Measurements from ENCODE around the gene HES4.

HES4 gene

GRCh38 chr1:960363-961131, 39.4 kb downstream of the HES4 start, which contains the start of gene KLHL17:
Gene KLHL17, plus strand, starts transcription at chr1:960584. Its CDS starts 110 bp downstream, at chr1:960694.
- no CpG with 5 or more reads among the region's 109 CpGs for WGBS, 2 donors (ENCODE audit: extremely low coverage in 2 of 2, insufficient read length in 2 of 2, insufficient replicate concordance in 1 of 2)
- Histone ChIP-seq H2AK5ac (ENCODE audit: low read depth, low read length) (peak within 1 kb of the TSS; percentile 88), H2BK5ac (ENCODE audit: low read length) (peak within 1 kb of the TSS; percentile 66), H3K14ac (ENCODE audit: low read length) (peak within 1 kb of the TSS; percentile 56), H2AFZ (ENCODE audit: low read length) (peak within 1 kb of the TSS; percentile 90), H3K27ac (replicated peaks; ENCODE audit: low read length) (no peak within 1 kb of the TSS), H3K36me3 (replicated peaks in 1 of 2; ENCODE audit: control insufficient read depth in 2 of 2, insufficient read depth in 2 of 2, low read length in 2 of 2) (peaks cover 22 to 48% of the 10 kb centered on the region in 2 donors), H4K91ac (ENCODE audit: low read depth, low read length, poor library complexity) (no peak within 1 kb of the TSS), H2BK15ac (ENCODE audit: low read length) (peak within 1 kb of the TSS; percentile 91), H3K4me2 (ENCODE audit: insufficient read depth, low read length, poor library complexity, severe bottlenecking) (peak within 1 kb of the TSS; percentile 93), H3K9ac (ENCODE audit: low read depth, low read length, poor library complexity) (peak within 1 kb of the TSS; percentile 77), H3K4me1 (ENCODE audit: control insufficient read depth in 2 of 2, insufficient read depth in 1 of 2, low read depth in 1 of 2, low read length in 2 of 2) (peaks cover 0 to 5% of the 10 kb centered on the region in 2 donors), H4K8ac (ENCODE audit: low read depth, low read length) (no peak within 1 kb of the TSS), H3K23ac (ENCODE audit: low read depth, low read length, poor library complexity) (peak within 1 kb of the TSS; percentile 89), H2BK120ac (ENCODE audit: low read depth, low read length) (peak within 1 kb of the TSS; percentile 81), H3K4me3 (ENCODE audit: low read length in 2 of 2) (peak within 1 kb of the TSS; percentile 64 to 94), H3K4ac (ENCODE audit: low read length) (no peak within 1 kb of the TSS), H3K9me3 (replicated peaks in 1 of 2; ENCODE audit: control insufficient read depth in 2 of 2, insufficient read depth in 1 of 2, low read depth in 1 of 2, low read length in 2 of 2) (no peaks in the 10 kb centered on the region), H3K79me1 (ENCODE audit: low read depth, low read length) (peaks cover 11% of the 10 kb centered on the region), H3K27me3 (ENCODE audit: control insufficient read depth in 3 of 3, insufficient read depth in 3 of 3, low read depth in 1 of 3, low read length in 3 of 3) (peaks cover under 1 to 22% (median 4%) of the 10 kb centered on the region in 3 experiments), H2BK12ac (ENCODE audit: low read length) (no peak within 1 kb of the TSS), H3K18ac (ENCODE audit: low read length) (peak within 1 kb of the TSS; percentile 92)
- no peak for DNase-seq (ENCODE audit: low spot score)

GRCh38 chr1:959731-960362, 40.0 kb downstream of the HES4 start:
- peak overlapping the region; percentile 85 for H3K23ac ChIP-seq (ENCODE audit: low read depth, low read length, poor library complexity)
- H3K18ac ChIP-seq (ENCODE audit: low read length), result peak overlapping the region; percentile 76
- H3K4me3 ChIP-seq (ENCODE audit: low read length in 2 of 2), result peak overlapping the region; percentile 64 to 94
- no peak overlapping the region for H4K91ac ChIP-seq (ENCODE audit: low read depth, low read length, poor library complexity)
- H2BK15ac ChIP-seq (ENCODE audit: low read length), result peak overlapping the region; percentile 91
- H3K14ac ChIP-seq (ENCODE audit: low read length), result no peak overlapping the region
- H2BK5ac ChIP-seq (ENCODE audit: low read length), result peak overlapping the region; percentile 66
- no peak overlapping the region for H3K9ac ChIP-seq (ENCODE audit: low read depth, low read length, poor library complexity)
- no peak overlapping the region for H3K27ac ChIP-seq (replicated peaks; ENCODE audit: low read length)
- H2AK5ac ChIP-seq (ENCODE audit: low read depth, low read length), result peak overlapping the region; percentile 88
- DNase-seq (ENCODE audit: low spot score), result no peak
- H3K4me1 ChIP-seq (ENCODE audit: control insufficient read depth in 2 of 2, insufficient read depth in 1 of 2, low read depth in 1 of 2, low read length in 2 of 2), result peaks cover 0 to 5% of the 10 kb centered on the region in 2 donors
- no peaks in the 10 kb centered on the region for H3K9me3 ChIP-seq (replicated peaks in 1 of 2; ENCODE audit: control insufficient read depth in 2 of 2, insufficient read depth in 1 of 2, low read depth in 1 of 2, low read length in 2 of 2)
- no CpG with 5 or more reads among the region's 57 CpGs for WGBS, 2 donors (ENCODE audit: extremely low coverage in 2 of 2, insufficient read length in 2 of 2, insufficient replicate concordance in 1 of 2)
- H3K27me3 ChIP-seq (ENCODE audit: control insufficient read depth in 3 of 3, insufficient read depth in 3 of 3, low read depth in 1 of 3, low read length in 3 of 3), result peaks cover 0 to 20% (median 4%) of the 10 kb centered on the region in 3 experiments
- no peak overlapping the region for H3K4me2 ChIP-seq (ENCODE audit: insufficient read depth, low read length, poor library complexity, severe bottlenecking)
- H3K4ac ChIP-seq (ENCODE audit: low read length), result no peak overlapping the region
- H4K8ac ChIP-seq (ENCODE audit: low read depth, low read length), result no peak overlapping the region
- H2BK12ac ChIP-seq (ENCODE audit: low read length), result no peak overlapping the region
- peaks cover 29 to 52% of the 10 kb centered on the region in 2 donors for H3K36me3 ChIP-seq (replicated peaks in 1 of 2; ENCODE audit: control insufficient read depth in 2 of 2, insufficient read depth in 2 of 2, low read length in 2 of 2)
- peak overlapping the region; percentile 81 for H2BK120ac ChIP-seq (ENCODE audit: low read depth, low read length)
- peak overlapping the region; percentile 90 for H2AFZ ChIP-seq (ENCODE audit: low read length)
- peaks cover 13% of the 10 kb centered on the region for H3K79me1 ChIP-seq (ENCODE audit: low read depth, low read length)

DNA sequence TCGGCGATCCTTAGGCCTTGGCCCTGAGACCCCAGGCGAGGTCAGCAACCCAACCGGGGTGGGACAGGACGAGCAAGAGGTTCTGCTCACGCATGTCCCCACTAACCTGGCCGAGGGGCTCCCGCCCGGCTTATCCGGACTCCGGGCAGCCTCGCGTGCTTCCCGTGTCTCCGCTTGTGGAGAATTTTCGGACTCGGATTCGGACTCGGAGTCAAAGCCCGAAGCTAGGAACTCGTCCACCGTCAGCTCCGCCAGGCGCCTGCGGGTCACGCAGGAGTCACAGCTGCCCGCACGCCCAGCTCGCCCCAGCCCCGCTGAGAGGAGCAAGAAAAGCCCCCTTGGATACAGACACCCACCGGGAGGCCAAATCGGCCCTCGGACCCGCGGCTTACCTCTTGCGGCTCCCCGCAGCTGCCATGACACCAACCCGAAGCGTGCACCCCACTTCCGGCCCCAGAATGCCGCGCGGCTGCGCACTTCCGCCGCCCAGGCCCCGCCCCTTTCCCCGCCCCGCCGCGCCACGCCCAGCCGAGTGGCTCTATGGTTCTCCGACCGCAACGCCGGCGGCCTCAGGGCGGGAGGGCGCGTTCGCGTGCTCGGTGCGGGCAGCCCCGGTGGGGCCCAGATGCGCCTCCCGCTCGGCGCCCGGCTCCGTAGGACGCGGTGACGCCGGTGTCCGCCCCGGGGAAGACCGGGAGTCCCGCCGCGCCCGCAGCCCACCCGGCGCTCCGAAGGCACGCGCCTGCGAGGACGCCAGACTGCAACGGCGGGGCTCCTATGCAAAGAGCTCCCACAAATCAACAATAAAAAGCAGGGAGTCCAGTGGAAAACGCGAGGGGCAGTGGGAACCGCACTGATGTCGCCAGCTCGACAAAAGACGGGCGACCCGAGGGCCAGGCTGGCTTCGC, 40.8 kb downstream of the HES4 start, which contains the start of gene NOC2L:
TSS of gene NOC2L (minus strand) at position 434 of the 908 bp plus-strand sequence. CDS start at position 418, 16 bp downstream.
- Histone ChIP-seq H2BK5ac (ENCODE audit: low read length) (peak within 1 kb of the TSS; percentile 66), H3K18ac (ENCODE audit: low read length) (peak within 1 kb of the TSS; percentile 83), H2AFZ (ENCODE audit: low read length) (peak within 1 kb of the TSS; percentile 90), H4K8ac (ENCODE audit: low read depth, low read length) (peak within 1 kb of the TSS; percentile 43), H3K9ac (ENCODE audit: low read depth, low read length, poor library complexity) (peak within 1 kb of the TSS; percentile 80), H3K23ac (ENCODE audit: low read depth, low read length, poor library complexity) (peak within 1 kb of the TSS; percentile 75), H3K79me1 (ENCODE audit: low read depth, low read length) (peaks cover 13% of the 10 kb centered on the region), H2BK15ac (ENCODE audit: low read length) (peak within 1 kb of the TSS; percentile 91), H2AK5ac (ENCODE audit: low read depth, low read length) (peak within 1 kb of the TSS; percentile 97), H3K36me3 (replicated peaks in 1 of 2; ENCODE audit: control insufficient read depth in 2 of 2, insufficient read depth in 2 of 2, low read length in 2 of 2) (peaks cover 30 to 57% of the 10 kb centered on the region in 2 donors), H2BK120ac (ENCODE audit: low read depth, low read length) (peak within 1 kb of the TSS; percentile 81), H3K14ac (ENCODE audit: low read length) (peak within 1 kb of the TSS; percentile 56), H3K4me2 (ENCODE audit: insufficient read depth, low read length, poor library complexity, severe bottlenecking) (peak within 1 kb of the TSS; percentile 90), H3K4ac (ENCODE audit: low read length) (no peak within 1 kb of the TSS), H3K27me3 (ENCODE audit: control insufficient read depth in 3 of 3, insufficient read depth in 3 of 3, low read depth in 1 of 3, low read length in 3 of 3) (peaks cover 0 to 20% (median 4%) of the 10 kb centered on the region in 3 experiments), H3K4me3 (ENCODE audit: low read length in 2 of 2) (peak within 1 kb of the TSS; percentile 95 to 100), H3K27ac (replicated peaks; ENCODE audit: low read length) (no peak within 1 kb of the TSS), H2BK12ac (ENCODE audit: low read length) (no peak within 1 kb of the TSS), H4K91ac (ENCODE audit: low read depth, low read length, poor library complexity) (peak within 1 kb of the TSS; percentile 82), H3K9me3 (replicated peaks in 1 of 2; ENCODE audit: control insufficient read depth in 2 of 2, insufficient read depth in 1 of 2, low read depth in 1 of 2, low read length in 2 of 2) (no peaks in the 10 kb centered on the region), H3K4me1 (ENCODE audit: control insufficient read depth in 2 of 2, insufficient read depth in 1 of 2, low read depth in 1 of 2, low read length in 2 of 2) (peaks cover 0 to 5% of the 10 kb centered on the region in 2 donors)
- WGBS, 2 donors (ENCODE audit: extremely low coverage in 2 of 2, insufficient read length in 2 of 2, insufficient replicate concordance in 1 of 2), result no CpG with 5 or more reads among the region's 101 CpGs
- DNase-seq (ENCODE audit: low spot score), result peak; percentile 87

Data from neuronal stem cell (in vitro differentiated cells).